GM19467 (cell line): ENCODE data around the gene PGA3.
"Not testable (repeated sequence)": the region's sequence is repeated elsewhere in the genome, so short reads cannot be mapped to it uniquely, and the experiment has no call there.

Source experiments
- ATAC-seq: cut with Tn5 transposase; IDR thresholded peaks from one replicate; pipeline ENCODE4 v1.9.1; 2021; ENCODE audit warnings: mild to moderate bottlenecking, moderate library complexity; ENCODE audit not compliant: unreplicated experiment

PGA3 gene

GRCh38 chr11:61248071-61248470 is 44.8 kb downstream of the PGA3 start:
- ATAC-seq: not testable (repeated sequence)

GRCh38 chr11:61249201-61249600 is 45.9 kb downstream of the PGA3 start:
- not testable (repeated sequence) for ATAC-seq

GRCh38 chr11:61250796-61251765 is 47.8 kb downstream of the PGA3 start:
- ATAC-seq: not testable (repeated sequence)

- not testable (repeated sequence) for ATAC-seq
Observed at GRCh38 chr11:61252332-61252731, 49.0 kb downstream of the PGA3 start.

- ATAC-seq: no peak
Observed at GRCh38 chr11:61254403-61255025, 51.2 kb downstream of the PGA3 start.

- ATAC-seq: no peak
Observed at GRCh38 chr11:61256710-61257482, 53.6 kb downstream of the PGA3 start.

- ATAC-seq: no peak
Observed at GRCh38 chr11:61258546-61258945, 55.2 kb downstream of the PGA3 start.

GRCh38 chr11:61259363-61259762 is 56.0 kb downstream of the PGA3 start:
- ATAC-seq: no peak
